Measurements from ENCODE around the gene SLC25A42.
"Not testable (repeated sequence)": the region's sequence is repeated elsewhere in the genome, so short reads cannot be mapped to it uniquely, and the experiment has no call there.

Gene SLC25A42

GRCh38 chr19:19071897-19072296, 8.1 kb downstream of the SLC25A42 start:
- DNase-seq: no peak

DNA sequence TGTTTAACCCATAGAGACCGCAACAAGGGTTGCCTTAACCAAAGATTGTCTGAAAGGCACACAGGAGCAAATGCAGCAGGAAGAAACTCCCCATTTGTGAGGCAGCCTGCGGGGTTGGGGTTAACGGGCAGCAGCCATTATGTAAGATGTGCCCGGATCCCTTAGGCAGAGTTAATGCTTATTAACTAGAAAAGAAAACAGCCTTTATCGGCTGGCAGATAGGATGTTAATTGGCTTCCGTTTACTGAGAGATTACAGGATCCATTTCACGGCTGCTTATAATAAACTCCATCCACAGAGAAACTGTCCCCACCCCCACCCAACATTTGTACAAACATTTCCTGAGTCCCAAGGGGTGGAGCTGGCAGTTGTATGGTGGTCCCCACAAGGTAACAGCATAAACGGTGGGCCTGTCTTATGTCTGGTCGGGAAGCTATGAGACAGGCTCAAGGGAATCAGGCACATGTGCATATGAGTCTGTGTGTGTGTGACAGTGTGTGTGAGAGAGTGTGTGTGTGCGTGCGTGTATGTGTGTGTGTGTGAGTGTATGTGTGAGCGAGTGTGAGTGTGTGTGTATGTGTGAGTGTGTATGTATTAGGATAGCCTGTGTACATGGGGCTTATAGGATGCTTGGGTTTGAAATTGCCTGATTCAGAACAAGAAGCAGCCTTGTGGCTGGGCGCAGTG, 10.5 kb downstream of the SLC25A42 start:
- DNase-seq: no peak

DNA sequence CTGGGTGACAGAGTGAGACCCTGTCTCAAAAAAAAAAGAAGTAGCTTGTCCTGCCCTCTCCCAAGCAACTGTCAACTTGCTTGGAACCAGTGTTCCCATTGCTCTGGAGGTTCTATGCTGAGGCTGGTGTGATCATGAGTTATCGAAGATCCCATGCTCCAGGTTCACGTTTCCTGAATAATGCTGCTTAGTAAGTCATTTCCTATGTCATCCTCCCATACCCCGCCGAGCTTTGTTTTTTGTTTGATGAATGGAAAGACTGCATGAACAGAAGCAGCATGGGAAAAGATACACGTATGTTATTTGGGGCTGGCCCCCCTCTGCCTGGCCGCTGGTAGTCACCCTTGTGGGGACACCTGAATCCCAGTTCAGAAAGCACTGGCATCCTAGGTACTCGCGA, 11.3 kb downstream of the SLC25A42 start:
- DNase-seq: no peak

GRCh38 chr19:19076476-19076875, 12.7 kb downstream of the SLC25A42 start:
- DNase-seq: no peak

DNA sequence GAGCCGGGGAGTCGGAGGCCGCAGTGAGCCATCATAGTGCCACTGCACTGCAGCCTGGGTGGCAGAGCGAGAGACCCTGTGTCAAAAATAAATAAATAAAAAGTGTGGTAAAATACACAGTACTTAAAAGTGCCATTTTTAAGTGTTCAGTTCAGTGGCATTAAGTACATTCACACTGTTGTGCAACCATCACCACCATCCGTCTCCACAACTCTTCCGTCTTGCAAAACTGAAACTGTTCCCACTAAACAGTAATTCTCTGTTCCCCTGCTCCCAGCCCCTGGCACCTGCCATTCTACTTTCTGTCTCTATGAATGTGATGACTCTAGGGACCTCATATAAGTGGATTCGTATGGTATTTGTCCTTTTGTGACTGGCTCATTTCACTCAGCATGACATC, 13.3 kb downstream of the SLC25A42 start:
- no peak for DNase-seq

GRCh38 chr19:19078801-19079200, 15.0 kb downstream of the SLC25A42 start:
- no peak for DNase-seq

GRCh38 chr19:19079571-19079970, 15.8 kb downstream of the SLC25A42 start:
- DNase-seq: no peak

DNA sequence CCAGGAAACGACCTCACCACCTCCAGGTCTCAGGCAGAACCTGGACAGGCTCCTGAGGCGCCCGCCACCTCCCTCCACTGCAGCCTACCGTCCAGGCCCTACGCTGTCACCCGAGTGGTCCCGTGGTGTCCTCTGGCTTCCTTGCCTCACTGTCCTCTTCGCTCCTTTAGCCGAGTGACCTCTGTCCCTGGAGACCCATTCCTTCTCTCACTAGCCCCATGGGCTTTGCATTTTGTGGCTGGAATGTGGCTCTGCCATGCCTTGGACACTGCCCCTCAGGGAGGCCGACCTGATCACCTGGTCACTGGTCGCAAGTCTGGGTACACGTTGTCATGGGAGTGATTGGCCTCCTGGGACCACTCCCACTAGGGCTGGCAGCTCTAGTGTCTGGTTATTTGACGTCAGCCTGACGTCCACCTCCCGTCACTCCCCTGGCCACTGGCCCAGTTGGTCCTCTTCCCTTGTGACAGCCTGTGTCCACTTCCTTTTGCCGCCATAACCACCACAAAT, 17.9 kb downstream of the SLC25A42 start:
- DNase-seq: no peak

DNA sequence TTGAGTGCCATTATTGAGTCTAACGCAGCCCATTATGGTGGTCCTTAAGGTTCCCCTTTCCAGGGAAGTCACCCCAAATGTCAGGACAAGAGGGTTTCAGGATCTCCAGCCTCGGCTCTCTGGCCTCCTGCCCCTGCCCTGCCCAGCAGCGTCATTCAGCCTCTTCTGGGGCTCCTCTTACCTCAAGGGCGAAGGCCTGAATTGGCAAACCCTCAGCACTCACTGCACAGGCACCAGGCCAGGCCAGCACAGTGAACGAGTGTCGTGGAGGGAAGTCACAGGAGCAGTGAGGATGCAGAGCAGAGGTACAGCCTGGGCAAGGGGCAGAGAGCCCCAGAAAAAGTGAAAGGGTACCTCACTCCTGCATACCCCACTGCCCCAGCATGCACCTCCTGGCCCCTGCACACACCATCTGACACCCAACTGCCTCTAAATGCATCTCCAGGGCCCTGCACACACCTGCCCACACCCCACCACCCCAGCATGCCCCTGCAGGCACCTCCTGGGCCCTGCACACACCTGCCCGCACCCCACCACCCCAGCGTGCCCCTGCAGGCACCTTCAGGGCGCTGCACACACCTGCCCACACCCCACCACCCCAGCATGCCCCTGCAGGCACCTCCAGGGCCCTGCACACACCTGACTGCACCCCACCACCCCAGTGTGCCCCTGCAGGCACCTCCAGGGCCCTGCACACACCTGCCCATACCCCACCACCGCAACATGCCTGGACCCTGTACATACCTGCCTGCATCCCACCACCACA, 19.8 kb downstream of the SLC25A42 start:
- DNase-seq: no peak

GRCh38 chr19:19087676-19088075, 23.9 kb downstream of the SLC25A42 start:
- no peak for DNase-seq

DNA sequence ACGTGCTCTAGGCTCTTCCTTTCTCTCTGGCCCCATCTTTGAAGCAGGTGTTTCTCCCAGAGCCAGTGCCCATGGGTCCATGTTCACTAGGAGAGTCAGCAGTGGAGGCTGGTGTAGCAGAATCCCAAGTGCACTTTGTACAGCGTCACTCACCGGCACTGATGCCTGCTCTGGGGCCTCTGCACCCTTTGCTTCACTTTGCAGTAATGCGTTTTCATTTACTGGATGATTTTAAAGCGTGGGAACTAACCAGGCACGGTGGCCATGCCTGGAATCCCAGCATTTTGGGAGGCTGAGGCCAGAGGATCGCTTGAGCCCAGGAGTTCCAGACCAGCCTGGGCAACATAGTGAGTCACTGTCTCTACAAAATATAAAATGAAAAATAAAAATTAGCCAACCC, 30.7 kb downstream of the SLC25A42 start:
- no peak for DNase-seq

DNA sequence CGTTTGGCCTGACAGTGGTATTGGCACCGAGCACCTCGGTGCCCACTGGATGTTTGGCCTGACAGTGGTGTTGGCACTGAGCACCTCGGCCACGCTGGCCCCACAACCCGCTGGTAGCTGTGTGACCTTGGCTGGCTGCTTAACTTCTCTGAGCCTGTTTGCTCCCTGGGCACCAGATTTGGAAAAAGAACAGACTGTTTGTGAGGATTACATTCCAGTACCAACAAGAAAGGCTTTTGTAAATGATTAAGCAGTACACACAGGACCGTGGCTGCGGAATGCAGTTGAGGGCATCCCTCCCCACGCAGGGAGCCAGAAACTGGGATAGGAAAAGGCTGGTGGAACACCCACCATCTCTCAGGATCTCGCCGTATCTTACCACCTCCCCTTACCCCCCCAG, 31.9 kb downstream of the SLC25A42 start:
- no peak for DNase-seq

- no peak for DNase-seq
Observed at GRCh38 chr19:19096641-19097627, 33.1 kb downstream of the SLC25A42 start.

- no peak for DNase-seq
Observed at GRCh38 chr19:19098084-19098702, 34.4 kb downstream of the SLC25A42 start.

- no peak for DNase-seq
Observed at GRCh38 chr19:19098703-19099632, 35.2 kb downstream of the SLC25A42 start.

DNA sequence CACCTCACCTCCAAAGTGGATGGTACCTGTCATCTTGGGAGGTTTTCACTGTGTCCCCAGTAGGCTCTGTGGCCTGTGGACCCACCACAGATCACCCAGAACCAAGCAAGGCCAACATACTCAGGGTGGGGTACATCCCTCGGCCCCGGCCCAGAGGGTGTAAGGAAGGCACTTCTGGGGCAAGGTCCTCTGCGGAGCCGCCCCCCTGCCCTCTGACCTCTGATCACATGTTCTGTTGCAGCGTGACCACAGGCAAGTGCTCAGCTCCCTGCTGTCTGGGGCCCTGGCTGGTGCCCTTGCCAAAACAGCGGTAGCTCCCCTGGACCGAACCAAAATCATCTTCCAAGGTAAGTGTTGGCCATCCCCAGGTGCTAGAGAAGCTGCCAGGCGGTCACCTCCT, 37.7 kb downstream of the SLC25A42 start:
- no peak for DNase-seq

DNA sequence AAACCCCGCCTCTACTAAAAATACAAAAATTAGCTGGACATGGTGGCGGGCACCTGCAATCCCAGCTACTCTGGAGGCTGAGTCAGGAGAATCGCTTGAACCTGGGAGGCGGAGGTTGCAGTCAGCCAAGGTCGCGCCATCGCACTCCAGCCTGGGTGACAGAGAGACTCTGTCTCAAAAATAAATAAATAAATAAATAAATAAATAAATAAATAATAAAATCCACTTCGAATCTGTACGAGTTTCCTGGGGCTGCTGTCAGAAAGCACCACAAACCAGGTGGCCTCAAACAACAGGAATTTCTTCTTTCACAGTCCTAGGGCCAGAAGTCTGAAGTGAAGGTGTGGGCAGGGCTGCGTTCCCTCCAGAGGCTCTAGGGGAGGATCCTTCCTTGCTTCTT, 38.8 kb downstream of the SLC25A42 start:
- not testable (repeated sequence) for DNase-seq

GRCh38 chr19:19103167-19103566, 39.4 kb downstream of the SLC25A42 start:
- DNase-seq: no peak

DNA sequence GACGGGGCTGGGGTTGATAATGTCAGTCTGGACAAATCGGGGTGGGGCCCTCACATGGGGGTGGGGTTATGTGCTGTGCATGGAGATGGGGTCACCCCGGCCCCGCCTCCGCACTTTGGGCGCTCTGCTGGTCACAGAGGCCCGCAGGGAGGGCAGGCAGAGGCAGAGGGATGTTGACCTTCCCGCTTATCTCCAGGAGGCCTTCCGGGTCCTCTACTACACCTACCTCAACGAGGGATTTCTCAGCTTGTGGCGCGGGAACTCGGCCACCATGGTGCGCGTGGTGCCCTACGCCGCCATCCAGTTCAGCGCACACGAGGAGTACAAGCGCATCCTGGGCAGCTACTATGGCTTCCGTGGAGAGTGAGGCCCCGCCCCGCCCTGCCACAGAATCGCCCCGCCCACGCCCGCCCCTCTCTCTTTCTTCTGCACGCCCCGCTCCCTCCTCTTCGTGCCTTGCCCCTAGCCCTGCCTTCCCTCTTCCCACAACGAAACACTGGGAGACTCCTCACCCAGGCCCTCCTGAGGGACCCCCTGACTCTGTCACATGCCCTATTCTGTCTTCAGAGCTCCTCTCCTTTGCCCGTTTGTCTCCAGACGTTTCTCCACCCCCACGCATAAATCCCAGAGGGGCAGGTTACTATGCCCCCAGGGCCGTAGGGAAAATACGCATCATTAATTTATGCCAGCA, 41.7 kb downstream of the SLC25A42 start:
- no peak for DNase-seq

DNA sequence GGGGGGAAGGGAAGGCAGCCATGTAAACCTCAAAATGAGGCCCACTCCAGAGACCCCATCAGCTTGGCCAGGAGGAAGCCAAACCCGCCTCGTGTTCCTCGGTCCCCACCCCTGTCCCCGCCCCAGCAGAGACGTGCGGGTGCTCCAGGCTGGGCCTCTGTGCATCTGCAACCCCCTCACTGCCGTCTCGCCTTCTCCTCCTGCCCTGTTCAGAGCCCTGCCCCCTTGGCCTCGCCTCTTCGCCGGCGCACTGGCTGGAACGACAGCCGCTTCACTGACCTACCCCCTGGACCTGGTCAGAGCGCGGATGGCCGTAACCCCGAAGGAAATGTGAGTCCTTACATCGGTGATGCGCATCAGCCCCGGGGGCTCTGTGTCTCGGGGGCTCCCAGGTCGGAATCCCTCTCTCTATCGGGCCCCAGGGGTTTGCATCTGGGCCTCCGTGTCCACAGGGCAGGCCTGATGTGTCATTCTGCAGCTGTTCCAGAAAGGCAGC, 42.3 kb downstream of the SLC25A42 start:
- no peak for DNase-seq

GRCh38 chr19:19106938-19107337, 43.1 kb downstream of the SLC25A42 start:
- DNase-seq: not testable (repeated sequence)

All from cerebellar nuclear complex (tissue), 1 donor.